A172 (cell line): ENCODE results near the gene AMACR. TPM values are rescaled to one million over a fixed set of nuclear protein-coding genes. Genes with fewer than 3 reads are reported as not detected.
"Not testable (repeated sequence)": the region's sequence is repeated elsewhere in the genome, so short reads cannot be mapped to it uniquely, and the experiment has no call there.

ENCODE experiments used
- DNase-seq: peaks from one replicate; pipeline ENCODE4 v3.0.0-alpha.2; 2015; ENCODE audit warnings: low spot score
- total RNA-seq: library from RNA; depleted of rRNA; stranded (reverse); fragments of >200 nt; shearing (Covaris generic); gene quantifications from 2 replicates; pipeline ENCODE4 v1.2.3, GENCODE V29; 2014

The AMACR gene
- total RNA-seq, 1 experiment from 2014 or later, result 25.1 TPM

DNA sequence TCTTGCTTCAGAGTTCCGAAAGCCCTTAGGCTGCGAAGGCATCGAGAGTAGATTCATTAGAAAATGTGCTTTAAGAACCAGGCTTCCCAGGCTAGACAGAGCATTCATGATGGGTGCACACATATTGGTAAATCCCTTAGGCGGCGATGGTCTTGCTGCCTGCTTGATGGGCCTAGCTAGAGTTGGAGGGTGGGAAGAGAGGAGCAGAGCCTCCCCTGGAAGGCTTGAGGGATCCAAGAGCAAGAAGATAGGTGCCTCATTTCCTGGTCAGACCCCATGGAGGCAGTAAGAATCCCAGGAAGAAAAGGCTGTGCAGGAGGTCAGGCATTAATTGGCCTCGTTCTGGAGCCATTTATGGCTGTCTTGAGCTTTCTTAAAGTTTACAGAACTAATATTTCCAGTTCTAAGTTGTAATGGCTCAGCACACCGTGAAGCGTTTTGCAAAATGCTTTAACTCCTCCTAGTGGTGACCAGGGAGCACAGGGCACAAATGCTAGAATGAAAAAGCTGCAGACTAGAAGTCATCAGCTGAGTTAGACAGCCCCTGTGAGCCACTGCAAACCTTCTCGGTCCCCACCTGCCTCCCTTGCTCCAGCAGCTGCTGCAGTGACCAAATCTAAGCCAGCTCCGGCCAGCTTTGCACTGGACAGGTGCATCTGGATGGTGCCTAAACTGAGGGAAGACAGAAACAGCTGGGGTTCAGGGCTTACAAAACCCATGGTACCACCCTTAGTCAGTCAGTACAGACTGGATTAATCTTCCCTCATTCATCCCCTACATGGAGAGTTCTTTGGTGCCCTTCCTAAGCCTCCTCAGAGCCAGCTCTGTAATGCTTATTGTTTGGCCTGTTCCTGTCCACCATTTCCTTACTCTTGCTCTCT is 38.0 kb downstream of the AMACR start:
- DNase-seq, result peak; percentile 44

GRCh38 chr5:33968211-33969005 is 39.4 kb downstream of the AMACR start:
- no peak for DNase-seq

- no peak for DNase-seq
Observed at GRCh38 chr5:33966805-33967204, 41.0 kb downstream of the AMACR start.

DNA sequence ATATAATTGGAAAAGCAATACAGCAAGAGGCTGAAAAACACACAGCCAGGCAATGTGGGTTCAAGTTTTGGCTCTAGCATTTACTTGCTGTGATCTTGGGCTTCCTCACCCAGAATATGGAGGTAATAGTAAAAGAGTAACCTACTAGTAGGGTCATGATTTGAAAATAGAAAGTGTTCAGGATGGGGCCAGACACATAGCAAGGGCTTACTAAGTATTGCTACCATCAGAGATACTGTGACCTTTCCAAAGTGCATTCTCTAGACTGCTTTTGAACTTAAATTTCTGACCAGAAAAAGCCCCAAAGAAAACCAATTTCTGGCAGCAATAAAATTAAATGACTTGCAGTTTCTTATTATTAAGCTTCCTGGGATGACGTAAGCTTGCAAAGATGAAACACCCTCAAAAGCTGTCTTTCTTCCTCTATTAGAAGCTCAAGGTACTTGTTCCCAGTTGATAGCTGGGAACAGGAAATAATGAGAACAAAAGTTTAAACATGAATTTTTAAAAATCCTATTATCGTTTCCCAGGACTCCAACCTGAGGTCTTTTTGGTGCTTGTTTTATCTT is 43.6 kb downstream of the AMACR start:
- no peak for DNase-seq

DNA sequence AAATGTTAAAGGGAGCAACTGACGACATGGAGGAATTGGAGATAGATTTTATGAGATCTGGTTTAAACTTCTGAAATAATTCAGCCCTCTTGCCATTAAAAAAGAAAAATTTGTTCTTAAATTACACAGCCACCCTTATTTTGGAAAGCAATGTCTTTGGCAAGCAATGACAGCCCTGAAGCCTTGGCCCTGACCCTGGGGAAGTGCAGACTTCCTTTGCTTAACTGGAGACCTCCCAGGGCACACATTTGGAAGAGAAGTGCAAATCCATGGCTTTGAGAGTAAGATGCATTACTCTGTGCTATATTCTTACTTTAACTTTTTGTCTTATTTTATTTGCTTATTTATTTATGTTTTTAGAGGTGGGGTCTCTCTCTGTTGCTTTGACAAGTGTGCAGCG is 49.7 kb downstream of the AMACR start:
- DNase-seq, result no peak

DNA sequence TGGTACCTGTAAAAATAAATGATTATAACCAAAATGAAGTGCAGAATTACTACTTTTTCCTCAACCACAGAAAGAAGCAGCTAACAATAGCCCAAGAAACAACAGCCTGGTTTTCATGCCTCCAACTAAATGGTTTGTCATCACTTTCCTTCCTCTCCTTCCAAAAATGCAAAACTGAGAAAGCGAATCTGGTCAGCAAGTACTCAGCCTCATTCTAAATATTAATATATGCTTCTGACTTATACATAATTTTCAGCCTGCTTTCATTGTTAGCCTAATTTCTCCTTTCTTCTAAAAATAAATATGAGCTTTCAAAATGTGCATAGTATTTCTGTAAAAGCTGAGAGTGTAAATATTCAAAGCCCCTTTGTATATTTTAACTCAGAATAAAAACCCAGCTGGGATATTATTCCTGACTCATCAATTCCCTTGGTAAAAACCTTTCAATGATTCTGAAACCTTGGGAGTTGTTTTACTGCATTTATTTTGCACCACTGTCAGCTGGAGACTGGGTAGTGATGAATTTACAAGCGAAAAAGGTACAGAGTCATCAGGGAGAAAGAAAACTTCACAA is 50.2 kb downstream of the AMACR start:
- no peak for DNase-seq

DNA sequence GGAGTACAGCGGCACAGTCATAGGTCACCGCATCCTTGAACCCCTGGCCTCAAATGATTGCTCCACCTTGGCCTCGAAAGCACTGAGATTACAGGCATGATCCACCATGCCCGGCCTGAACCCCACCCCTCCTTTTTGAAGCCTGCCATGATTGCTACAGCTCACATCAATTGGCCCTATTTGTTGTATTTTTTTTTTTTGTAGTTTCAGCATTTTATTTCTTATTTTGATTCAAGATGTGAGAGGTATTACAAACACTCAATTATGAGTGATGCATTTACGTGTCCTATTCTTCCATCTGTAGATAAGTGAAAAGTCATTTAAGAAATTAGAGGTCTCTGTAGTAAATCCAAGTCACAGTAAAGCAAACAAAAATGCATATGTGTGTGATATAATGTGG is 55.7 kb downstream of the AMACR start:
- DNase-seq, result not testable (repeated sequence)

- DNase-seq, result no peak
Observed at GRCh38 chr5:33944543-33945132, 63.2 kb downstream of the AMACR start.

GRCh38 chr5:33941090-33941489 is 66.8 kb downstream of the AMACR start:
- no peak for DNase-seq

DNA sequence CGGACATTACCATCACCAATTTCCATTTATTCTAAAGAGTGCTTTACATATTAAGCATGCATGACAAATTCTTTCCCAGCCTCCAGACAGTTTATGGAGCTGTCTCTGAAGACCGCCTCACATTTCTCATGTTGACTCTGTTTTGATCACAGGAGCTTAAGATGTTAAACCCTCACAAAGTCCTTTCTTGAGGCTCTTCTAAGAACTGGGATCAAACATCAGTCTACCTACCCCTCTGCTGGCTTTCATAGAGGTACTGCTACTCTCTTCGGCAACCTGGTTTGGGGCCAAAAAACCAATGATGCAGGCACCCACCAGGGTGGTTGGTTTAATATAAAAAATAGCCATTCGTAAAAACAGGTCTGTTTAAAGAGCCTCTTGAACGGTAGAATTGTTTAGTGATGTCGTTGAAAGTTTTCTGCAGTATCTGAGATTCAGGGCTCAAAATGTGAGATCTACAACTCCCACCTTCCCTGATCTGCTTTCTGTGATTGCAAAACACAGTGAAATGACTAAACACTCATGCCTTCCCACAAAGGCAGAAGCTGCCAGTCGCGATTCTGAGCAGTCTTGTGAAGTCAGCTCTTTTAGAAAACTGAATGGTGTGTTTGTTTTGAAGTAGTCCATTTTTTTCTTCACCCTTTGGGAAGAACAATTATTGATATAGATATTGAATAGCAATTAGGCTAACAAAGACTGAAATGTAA is 68.1 kb downstream of the AMACR start:
- DNase-seq, result no peak

DNA sequence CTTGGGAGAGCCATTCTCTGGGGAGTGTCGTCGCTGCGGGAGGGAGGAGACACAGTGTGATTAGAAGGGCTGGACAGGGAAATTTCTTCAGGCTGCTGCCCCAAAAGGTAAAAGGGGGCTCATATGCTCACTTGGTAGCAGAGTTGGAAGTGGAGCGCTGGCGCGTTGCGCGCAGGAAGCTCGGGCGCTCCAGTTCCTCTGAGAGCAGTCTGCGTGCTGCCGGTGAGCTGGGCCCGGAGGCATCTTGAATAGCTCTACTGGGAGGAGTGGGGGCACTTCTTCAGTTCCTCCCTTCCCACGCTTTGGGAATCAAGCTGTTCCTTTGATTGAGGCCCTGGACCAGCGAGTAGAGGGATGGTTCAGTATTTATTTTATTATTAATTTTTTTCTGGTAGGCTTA is 69.0 kb downstream of the AMACR start:
- no peak for DNase-seq

DNA sequence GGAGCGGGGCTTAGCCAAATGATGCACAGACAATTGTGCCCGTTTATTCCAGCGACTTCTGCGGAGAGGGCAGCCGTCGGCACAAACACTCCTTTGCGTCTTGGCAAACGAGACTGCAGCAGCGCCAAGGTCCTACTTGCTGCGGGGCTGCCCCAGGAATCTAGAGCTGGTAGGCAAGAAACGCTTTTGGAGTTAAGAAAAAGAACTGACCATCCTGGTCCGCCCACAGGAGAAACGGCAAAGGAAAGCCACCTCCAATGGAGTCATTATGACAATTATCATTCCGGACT is 69.4 kb downstream of the AMACR start:
- DNase-seq, result no peak

- no peak for DNase-seq
Observed at GRCh38 chr5:33937707-33938506, 69.9 kb downstream of the AMACR start.

DNA sequence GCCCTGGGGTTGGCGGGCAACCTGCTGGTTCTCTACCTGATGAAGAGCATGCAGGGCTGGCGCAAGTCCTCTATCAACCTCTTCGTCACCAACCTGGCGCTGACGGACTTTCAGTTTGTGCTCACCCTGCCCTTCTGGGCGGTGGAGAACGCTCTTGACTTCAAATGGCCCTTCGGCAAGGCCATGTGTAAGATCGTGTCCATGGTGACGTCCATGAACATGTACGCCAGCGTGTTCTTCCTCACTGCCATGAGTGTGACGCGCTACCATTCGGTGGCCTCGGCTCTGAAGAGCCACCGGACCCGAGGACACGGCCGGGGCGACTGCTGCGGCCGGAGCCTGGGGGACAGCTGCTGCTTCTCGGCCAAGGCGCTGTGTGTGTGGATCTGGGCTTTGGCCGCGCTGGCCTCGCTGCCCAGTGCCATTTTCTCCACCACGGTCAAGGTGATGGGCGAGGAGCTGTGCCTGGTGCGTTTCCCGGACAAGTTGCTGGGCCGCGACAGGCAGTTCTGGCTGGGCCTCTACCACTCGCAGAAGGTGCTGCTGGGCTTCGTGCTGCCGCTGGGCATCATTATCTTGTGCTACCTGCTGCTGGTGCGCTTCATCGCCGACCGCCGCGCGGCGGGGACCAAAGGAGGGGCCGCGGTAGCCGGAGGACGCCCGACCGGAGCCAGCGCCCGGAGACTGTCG is 70.7 kb downstream of the AMACR start:
- DNase-seq, result no peak

GRCh38 chr5:33936381-33937016 is 71.4 kb downstream of the AMACR start, which contains the start of gene RXFP3:
TSS of gene RXFP3 (plus strand) at chr5:33936386. CDS start at chr5:33936741, 355 bp downstream.
- DNase-seq, result no peak
